GM12873 (cell line): ENCODE measurements around the gene LDHB.

Experiments used
- TF ChIP-seq, protein P1 (sequence below): IDR thresholded peaks from 2 replicates; pipeline ENCODE4 v1.5.1; 2012; ENCODE audit warnings: low read depth, mild to moderate bottlenecking, moderate library complexity, low read length, control low read depth; ENCODE audit not compliant: insufficient read depth; ENCODE audit errors: missing control alignments

Gene LDHB

GRCh38 chr12:21691515-21691914 is 33.9 kb upstream of the LDHB start:
- TF ChIP-seq, protein P1, sequence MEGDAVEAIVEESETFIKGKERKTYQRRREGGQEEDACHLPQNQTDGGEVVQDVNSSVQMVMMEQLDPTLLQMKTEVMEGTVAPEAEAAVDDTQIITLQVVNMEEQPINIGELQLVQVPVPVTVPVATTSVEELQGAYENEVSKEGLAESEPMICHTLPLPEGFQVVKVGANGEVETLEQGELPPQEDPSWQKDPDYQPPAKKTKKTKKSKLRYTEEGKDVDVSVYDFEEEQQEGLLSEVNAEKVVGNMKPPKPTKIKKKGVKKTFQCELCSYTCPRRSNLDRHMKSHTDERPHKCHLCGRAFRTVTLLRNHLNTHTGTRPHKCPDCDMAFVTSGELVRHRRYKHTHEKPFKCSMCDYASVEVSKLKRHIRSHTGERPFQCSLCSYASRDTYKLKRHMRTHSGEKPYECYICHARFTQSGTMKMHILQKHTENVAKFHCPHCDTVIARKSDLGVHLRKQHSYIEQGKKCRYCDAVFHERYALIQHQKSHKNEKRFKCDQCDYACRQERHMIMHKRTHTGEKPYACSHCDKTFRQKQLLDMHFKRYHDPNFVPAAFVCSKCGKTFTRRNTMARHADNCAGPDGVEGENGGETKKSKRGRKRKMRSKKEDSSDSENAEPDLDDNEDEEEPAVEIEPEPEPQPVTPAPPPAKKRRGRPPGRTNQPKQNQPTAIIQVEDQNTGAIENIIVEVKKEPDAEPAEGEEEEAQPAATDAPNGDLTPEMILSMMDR: no peak

- TF ChIP-seq, protein P1: no peak
These were observed 33.2 kb upstream of the LDHB start for GRCh38 chr12:21690704-21691368.

DNA sequence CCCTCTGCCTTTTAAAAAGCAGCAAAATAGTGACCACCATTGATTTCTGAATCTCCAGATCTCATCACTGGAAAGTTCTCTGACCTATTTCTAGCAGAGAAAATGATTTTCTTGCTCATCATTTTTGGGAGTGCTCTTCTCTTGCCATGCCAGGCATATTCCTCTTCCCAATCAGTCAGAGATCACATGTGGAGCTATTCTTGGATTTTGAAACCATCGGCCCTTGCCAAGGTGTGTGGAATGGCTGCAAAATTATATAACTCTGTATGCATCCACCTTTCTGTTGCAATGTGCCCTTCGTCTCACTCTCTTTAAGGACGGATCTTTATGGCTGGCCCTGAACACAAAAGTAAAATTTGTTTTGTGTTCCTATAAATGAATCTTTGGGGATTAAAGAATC is 25.5 kb upstream of the LDHB start:
- TF ChIP-seq, protein P1: no peak

DNA sequence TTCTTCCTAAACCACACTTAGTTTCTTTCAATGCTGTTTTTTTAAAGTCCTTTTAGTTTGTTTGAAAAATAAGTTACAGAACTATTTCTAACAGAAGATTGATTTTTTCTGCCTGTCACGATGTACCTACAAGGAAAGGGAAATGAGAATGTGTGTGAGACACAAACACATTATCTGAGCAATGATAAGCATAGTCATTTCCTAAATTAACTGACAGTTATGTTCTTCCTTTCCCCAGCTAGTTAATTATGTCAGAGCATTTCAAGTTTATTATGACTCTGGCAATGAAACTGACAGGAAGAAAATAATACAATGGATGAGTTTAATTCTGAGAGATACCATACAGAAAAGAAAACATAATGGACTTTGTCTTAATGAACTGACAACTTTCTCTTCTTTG is 21.3 kb upstream of the LDHB start:
- TF ChIP-seq, protein P1: no peak

- TF ChIP-seq, protein P1: no peak
These were observed 20.1 kb upstream of the LDHB start for GRCh38 chr12:21677622-21678277.

DNA sequence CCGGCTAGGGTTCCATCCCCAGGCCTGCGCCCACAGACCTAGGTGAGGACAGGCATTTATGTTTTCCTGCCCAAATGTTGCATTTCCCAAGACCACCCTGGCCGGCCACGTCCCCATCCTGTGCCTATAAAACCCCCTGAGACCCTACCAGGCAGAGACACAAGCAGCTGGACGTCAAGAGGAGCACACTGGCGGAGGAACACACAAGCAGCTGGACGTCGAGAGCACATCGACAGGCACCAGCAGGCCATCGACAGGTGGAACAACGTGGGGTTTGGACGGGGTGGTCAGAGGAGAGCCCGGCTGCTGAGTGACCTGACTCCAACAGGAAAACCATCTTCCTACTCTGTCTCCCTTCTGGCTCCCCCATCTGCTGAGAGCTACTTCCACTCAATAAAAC is 19.6 kb upstream of the LDHB start:
- TF ChIP-seq, protein P1: no peak

DNA sequence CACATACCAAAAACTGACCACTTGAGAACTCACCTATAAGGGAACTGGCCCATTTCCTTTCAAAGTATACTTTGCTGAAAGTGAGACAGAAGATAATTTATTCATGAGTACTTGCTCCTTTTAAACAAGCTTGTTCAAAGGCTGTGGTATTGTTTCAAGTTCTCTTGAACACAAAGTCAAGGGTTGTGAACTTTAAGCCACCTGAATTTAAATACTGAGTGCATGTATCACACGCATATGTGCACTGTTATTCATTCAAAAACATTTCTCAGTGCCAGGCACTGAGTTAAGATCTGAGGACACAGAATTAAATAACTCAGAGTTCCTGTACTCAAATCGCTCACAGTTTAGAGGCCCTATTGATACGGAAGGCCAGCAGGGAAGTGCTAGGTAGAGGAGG is 19.1 kb upstream of the LDHB start:
- TF ChIP-seq, protein P1: no peak
